H9 (cell line): ENCODE data around the gene MBOAT2. TPM values are rescaled to one million over a fixed set of nuclear protein-coding genes. Genes with fewer than 3 reads are reported as not detected.

Experiments used
- DNase-seq: peaks from one replicate; pipeline ENCODE4 v3.0.0-alpha.2; 2017
- H2AFZ ChIP-seq: one replicate; pipeline ENCODE4 v1.6.1; 2013; ENCODE audit warnings: mild to moderate bottlenecking, low read length, control low read depth, moderate library complexity
- H2AK5ac ChIP-seq: 2 replicates; pipeline ENCODE4 v1.6.1; 2013; ENCODE audit warnings: low read length, control low read depth, mixed read lengths; ENCODE audit not compliant: insufficient read length
- H2BK120ac ChIP-seq: one replicate; pipeline ENCODE4 v1.6.1; 2013; ENCODE audit warnings: low read depth, mild to moderate bottlenecking, low read length, control low read depth, inconsistent platforms; ENCODE audit not compliant: poor library complexity, severe bottlenecking
- H2BK12ac ChIP-seq: 2 replicates; pipeline ENCODE4 v1.6.1; 2013; ENCODE audit warnings: low read length, control low read depth, mixed read lengths, low read depth; ENCODE audit not compliant: insufficient read length
- H2BK15ac ChIP-seq: 2 replicates; pipeline ENCODE4 v1.6.1; 2013; ENCODE audit warnings: low read depth, low read length, control low read depth
- H2BK20ac ChIP-seq: one replicate; pipeline ENCODE4 v1.6.1; 2013; ENCODE audit warnings: low read depth, mild to moderate bottlenecking, low read length, control low read depth, inconsistent platforms; ENCODE audit not compliant: poor library complexity, severe bottlenecking
- H2BK5ac ChIP-seq: 2 replicates; pipeline ENCODE4 v1.6.1; 2013; ENCODE audit warnings: low read length, control low read depth, mixed read lengths; ENCODE audit not compliant: insufficient read length
- H3K14ac ChIP-seq: 2 replicates; pipeline ENCODE4 v1.6.1; 2013; ENCODE audit warnings: low read length, control low read depth; ENCODE audit not compliant: insufficient read depth
- H3K18ac ChIP-seq: 2 replicates; pipeline ENCODE4 v1.6.1; 2013; ENCODE audit warnings: low read depth, mild to moderate bottlenecking, mixed read lengths, low read length, control low read depth; ENCODE audit not compliant: insufficient read length
- H3K23ac ChIP-seq: 2 replicates; pipeline ENCODE4 v1.6.1; 2013; ENCODE audit warnings: low read length, control low read depth, mixed read lengths, low read depth; ENCODE audit not compliant: insufficient read length
- H3K23me2 ChIP-seq: 2 replicates; pipeline ENCODE4 v1.6.1; 2013; ENCODE audit warnings: low read depth, mild to moderate bottlenecking, mixed read lengths, low read length, control low read depth; ENCODE audit not compliant: insufficient read length, poor library complexity, severe bottlenecking
- H3K27ac ChIP-seq: 2 replicates; pipeline ENCODE4 v1.5.1; 2013; ENCODE audit warnings: low read length, control low read depth, mixed read lengths, low read depth; ENCODE audit not compliant: insufficient read length
- H3K27me3 ChIP-seq: 2 replicates; pipeline ENCODE4 v1.6.1; 2013; ENCODE audit warnings: low read length, control low read depth, inconsistent platforms; ENCODE audit not compliant: insufficient read depth
- H3K4ac ChIP-seq: 2 replicates; pipeline ENCODE4 v1.6.1; 2013; ENCODE audit warnings: low read depth, mild to moderate bottlenecking, control low read depth, inconsistent platforms, low read length, moderate library complexity
- H3K4me1 ChIP-seq: 2 replicates; pipeline ENCODE4 v1.6.1; 2013; ENCODE audit warnings: low read length, control low read depth, inconsistent platforms; ENCODE audit not compliant: insufficient read depth
- H3K4me2 ChIP-seq: 2 replicates; pipeline ENCODE4 v1.6.1; 2013; ENCODE audit warnings: low read length, control low read depth, mixed read lengths; ENCODE audit not compliant: insufficient read length, insufficient read depth
- H3K56ac ChIP-seq: 2 replicates; pipeline ENCODE4 v1.6.1; 2013; ENCODE audit warnings: low read depth, mild to moderate bottlenecking, mixed read lengths, low read length, control low read depth; ENCODE audit not compliant: insufficient read length
- H3K79me1 ChIP-seq: 2 replicates; pipeline ENCODE4 v1.6.1; 2013; ENCODE audit warnings: low read depth, mild to moderate bottlenecking, moderate library complexity, low read length, control low read depth, inconsistent platforms; ENCODE audit not compliant: insufficient read depth, poor library complexity, severe bottlenecking
- H3K79me2 ChIP-seq: 2 replicates; pipeline ENCODE4 v1.6.1; 2013; ENCODE audit warnings: low read length, control low read depth, inconsistent platforms; ENCODE audit not compliant: insufficient read depth
- H3K9ac ChIP-seq: 2 replicates; pipeline ENCODE4 v1.6.1; 2013; ENCODE audit warnings: low read length, control low read depth, mixed read lengths; ENCODE audit not compliant: insufficient read length; ENCODE audit errors: extremely low read depth
- H3K9me3 ChIP-seq: one replicate; pipeline ENCODE4 v1.6.1; 2013; ENCODE audit warnings: low read depth, low read length, inconsistent platforms; ENCODE audit not compliant: control insufficient read depth
- H3T11ph ChIP-seq: one replicate; pipeline ENCODE4 v1.6.1; 2013; ENCODE audit warnings: mild to moderate bottlenecking, low read length, control low read depth, inconsistent platforms
- H4K20me1 ChIP-seq: one replicate; pipeline ENCODE4 v1.6.1; 2013; ENCODE audit not compliant: control insufficient read depth, insufficient read length, insufficient read depth
- H4K5ac ChIP-seq: 2 replicates; pipeline ENCODE4 v1.6.1; 2013; ENCODE audit warnings: low read depth, mild to moderate bottlenecking, mixed read lengths, low read length, control low read depth; ENCODE audit not compliant: insufficient read length
- H4K8ac ChIP-seq: replicated peaks from 2 replicates; pipeline ENCODE4 v1.6.1; 2013; ENCODE audit warnings: low read length, control low read depth, mixed read lengths, low read depth; ENCODE audit not compliant: insufficient read length
- H4K91ac ChIP-seq: 2 replicates; pipeline ENCODE4 v1.6.1; 2013; ENCODE audit warnings: low read depth, mild to moderate bottlenecking, moderate library complexity, mixed read lengths, low read length, control low read depth; ENCODE audit not compliant: insufficient read length
- H3K27ac Mint-ChIP-seq, 3 experiments: 2 replicates in 2 of 3; 3 replicates in 1 of 3; pipeline ENCODE4 v1.8.0; 2020 to 2021; ENCODE audit warnings: mixed read lengths in 3 of 3, mild to moderate bottlenecking in 1 of 3, moderate library complexity in 1 of 3
- H3K27me3 Mint-ChIP-seq: 2 replicates; pipeline ENCODE4 v1.8.0; 2021; ENCODE audit warnings: low read depth, mild to moderate bottlenecking, moderate library complexity, mixed read lengths
- H3K36me3 Mint-ChIP-seq, 3 experiments: 2 replicates in 2 of 3; 3 replicates in 1 of 3; pipeline ENCODE4 v1.8.0; 2020 to 2021; ENCODE audit warnings: low read depth in 3 of 3, mixed read lengths in 3 of 3; ENCODE audit not compliant: insufficient read depth in 1 of 3
- H3K4me1 Mint-ChIP-seq, 2 experiments: 2 replicates each; pipeline ENCODE4 v1.8.0; 2020; ENCODE audit warnings: mixed read lengths in 2 of 2
- H3K4me3 Mint-ChIP-seq, 2 experiments: 2 replicates in 1 of 2; 3 replicates in 1 of 2; pipeline ENCODE4 v1.8.0; 2020 to 2021; ENCODE audit warnings: mild to moderate bottlenecking in 2 of 2, mixed read lengths in 2 of 2, moderate library complexity in 1 of 2
- H3K9me3 Mint-ChIP-seq, 2 experiments: 2 replicates in 1 of 2; 3 replicates in 1 of 2; pipeline ENCODE4 v1.8.0; 2020; ENCODE audit warnings: mild to moderate bottlenecking in 2 of 2, mixed read lengths in 2 of 2, moderate library complexity in 1 of 2
- CTCF ChIP-seq: fragments of 200-600 bp; sonication (generic); conservative IDR thresholded peaks from 3 replicates; pipeline ENCODE4 v1.8.0; 2021; ENCODE audit warnings: antibody characterized with exemption, mild to moderate bottlenecking
- WGBS: extraction: QIAGEN DNeasy Blood & Tissue Kit; methylation state at CpG from one replicate; pipeline ENCODE4 v1.1.7; 2013; ENCODE audit warnings: missing lambda C conversion rate, low lambda C conversion rate, mixed read lengths; ENCODE audit not compliant: insufficient read length; ENCODE audit errors: extremely low coverage; 5-methylcytosine and 5-hydroxymethylcytosine counted together
- total RNA-seq: library from RNA; stranded (reverse); gene quantifications from 2 replicates; pipeline ENCODE4 v1.2.1, GENCODE V29; 2021

MBOAT2 gene
- total RNA-seq, 1 experiment from 2014 or later, result 20.2 TPM

DNA sequence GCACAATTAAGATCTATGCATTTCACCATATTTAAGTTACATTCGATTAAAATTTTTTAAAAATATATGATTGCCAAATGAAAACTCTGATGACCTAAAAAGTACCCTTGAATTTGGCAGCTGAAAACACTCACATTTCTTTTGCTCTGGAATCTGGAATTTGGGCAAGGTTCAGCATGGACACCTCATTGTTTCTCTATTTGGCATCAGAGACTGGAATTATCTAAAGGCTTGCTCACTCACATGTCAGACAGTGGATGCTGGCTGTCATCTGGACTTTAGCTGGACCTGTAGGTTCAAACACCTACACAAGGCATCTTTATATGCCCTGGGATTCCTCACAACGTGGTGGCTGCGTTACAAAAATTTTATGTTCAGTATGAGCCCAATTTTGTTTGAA is 16.1 kb downstream of the MBOAT2 start:
- Histone ChIP-seq H3K9me3 (no peaks in the 10 kb centered on the region), H3K56ac (no peak overlapping the region), H2AFZ (no peak overlapping the region), H3K14ac (no peak overlapping the region), H2BK15ac (no peak overlapping the region), H3K27me3 (no peaks in the 10 kb centered on the region), H4K91ac (no peak overlapping the region), H2BK12ac (no peak overlapping the region), H3K27ac (no peak overlapping the region), H2BK5ac (no peak overlapping the region), H2BK120ac (no peak overlapping the region), H2AK5ac (no peak overlapping the region), H3K4ac (no peak overlapping the region), H3K23ac (no peak overlapping the region), H4K5ac (no peak overlapping the region), H3K9ac (no peak overlapping the region), H3K79me2 (no peaks in the 10 kb centered on the region; the same call in 1 of the 2 replicates), H3T11ph (no peak overlapping the region), H4K8ac (no peak overlapping the region), H3K18ac (no peak overlapping the region), H2BK20ac (no peak overlapping the region), H3K79me1 (no peaks in the 10 kb centered on the region), H3K23me2 (no peaks in the 10 kb centered on the region), H3K4me1 (no peaks in the 10 kb centered on the region), H4K20me1 (no peaks in the 10 kb centered on the region), H3K4me2 (no peak overlapping the region)
- Mint-ChIP-seq H3K4me1 (peaks cover 20 to 23% of the 10 kb centered on the region in 2 experiments), H3K27ac (no peak overlapping the region), H3K36me3 (no peaks in the 10 kb centered on the region), H3K4me3 (no peak overlapping the region), H3K27me3 (no peaks in the 10 kb centered on the region), H3K9me3 (no peaks in the 10 kb centered on the region)
- no peak for TF ChIP-seq CTCF
- WGBS, result no CpG with 5 or more reads among the region's 3 CpGs
- no peak for DNase-seq
